Measurements from ENCODE around the gene C14orf119. TPM values are rescaled to one million over a fixed set of nuclear protein-coding genes. Genes with fewer than 3 reads are reported as not detected.
"Not testable (repeated sequence)": the region's sequence is repeated elsewhere in the genome, so short reads cannot be mapped to it uniquely, and the experiment has no call there.

C14orf119 gene
- total RNA-seq, 2 experiments from 2014 or later = 51.6 to 56.5 TPM

GRCh38 chr14:23099212-23099861, 4.0 kb downstream of the C14orf119 start:
- POLR2A ChIA-PET = no interaction called here
- CTCF ChIA-PET = interaction anchor here (0.7 to 1.2 kb wide), 2 partner anchors 13 to 280 kb away, joined by 3 to 7 read pairs; no protein-coding TSS in a partner anchor

- CTCF ChIA-PET = interaction anchor here (1.0 to 2.4 kb wide), 4 partner anchors 19 to 43 kb away, joined by 3 to 8 read pairs (median 4); no protein-coding TSS in a partner anchor
- POLR2A ChIA-PET = no interaction called here
These were observed 6.1 kb downstream of the C14orf119 start for GRCh38 chr14:23101213-23101970.

DNA sequence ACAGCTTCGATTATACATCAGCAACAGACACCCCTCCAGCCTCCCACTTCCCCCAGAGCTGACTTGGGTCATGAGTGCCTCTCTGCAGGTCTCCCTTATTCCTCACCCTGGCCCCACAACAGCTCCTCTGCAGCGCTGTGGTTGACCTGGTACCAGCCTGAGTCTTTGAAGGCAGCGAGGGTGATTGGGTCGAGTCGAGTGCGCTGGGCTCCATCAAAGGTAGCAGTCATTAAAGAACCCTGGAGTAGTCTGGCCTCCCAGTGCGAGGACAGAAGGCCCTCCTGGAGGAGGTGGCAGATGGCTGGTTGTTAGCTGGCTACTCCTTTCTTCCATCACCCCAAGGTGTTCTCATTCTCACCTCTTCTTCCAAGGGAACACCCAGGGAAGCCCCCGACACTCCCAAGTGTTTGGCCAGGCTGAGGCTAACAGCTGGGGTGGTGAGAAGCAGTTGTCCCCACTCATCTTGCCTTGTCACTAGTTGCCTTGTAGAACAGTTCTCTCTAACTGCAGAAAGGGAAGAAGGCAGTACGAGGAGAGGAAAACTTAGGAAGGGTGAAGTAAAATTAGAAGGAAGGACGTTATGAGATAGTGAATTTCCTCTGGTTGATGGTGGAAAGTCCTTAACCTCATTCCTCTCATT, 6.8 kb downstream of the C14orf119 start:
- CTCF ChIA-PET = interaction anchor here (1.0 to 2.4 kb wide), 3 partner anchors 18 to 34 kb away, joined by 3 to 8 read pairs (median 6); no protein-coding TSS in a partner anchor
- POLR2A ChIA-PET = no interaction called here

DNA sequence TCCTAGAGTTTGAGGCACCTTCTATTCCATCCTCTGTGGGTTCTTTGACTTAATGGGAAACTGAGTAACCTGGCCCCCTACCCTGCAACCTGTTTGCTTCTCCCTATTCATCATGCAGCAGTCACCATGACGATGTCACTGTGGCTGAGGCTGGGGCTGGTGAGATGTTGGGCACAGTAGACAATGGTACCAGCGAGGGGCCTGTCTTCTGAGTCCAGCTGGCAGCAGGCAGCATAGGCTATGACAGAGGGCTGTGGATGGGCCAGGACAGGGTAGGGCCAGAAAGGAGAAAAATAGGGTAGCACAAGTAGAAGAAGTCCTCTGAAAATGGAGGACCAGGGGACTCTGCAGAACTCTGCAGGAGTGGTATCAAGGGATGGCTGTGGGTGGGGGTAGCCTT, 7.5 kb downstream of the C14orf119 start:
- POLR2A ChIA-PET = no interaction called here
- CTCF ChIA-PET = no interaction called here

DNA sequence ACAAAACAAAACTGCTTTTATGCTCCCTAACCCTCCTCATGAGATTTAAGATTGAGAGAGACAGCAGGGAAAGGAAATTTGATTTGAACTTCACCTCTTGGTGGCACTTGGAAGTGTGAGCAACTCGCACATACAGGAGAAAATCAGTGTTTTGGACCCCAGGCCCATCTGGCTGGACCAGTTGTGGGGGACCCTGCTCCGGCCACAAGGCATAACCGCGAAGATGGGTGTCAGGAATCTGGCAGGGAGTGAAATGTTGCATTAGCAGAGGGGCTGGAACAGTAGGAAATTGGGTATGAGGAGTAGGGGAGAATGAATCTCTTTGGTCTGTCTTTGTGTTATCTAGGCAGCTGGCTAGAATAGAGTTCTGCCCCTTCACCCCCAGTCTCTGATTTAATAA, 8.3 kb downstream of the C14orf119 start:
- POLR2A ChIA-PET = no interaction called here

DNA sequence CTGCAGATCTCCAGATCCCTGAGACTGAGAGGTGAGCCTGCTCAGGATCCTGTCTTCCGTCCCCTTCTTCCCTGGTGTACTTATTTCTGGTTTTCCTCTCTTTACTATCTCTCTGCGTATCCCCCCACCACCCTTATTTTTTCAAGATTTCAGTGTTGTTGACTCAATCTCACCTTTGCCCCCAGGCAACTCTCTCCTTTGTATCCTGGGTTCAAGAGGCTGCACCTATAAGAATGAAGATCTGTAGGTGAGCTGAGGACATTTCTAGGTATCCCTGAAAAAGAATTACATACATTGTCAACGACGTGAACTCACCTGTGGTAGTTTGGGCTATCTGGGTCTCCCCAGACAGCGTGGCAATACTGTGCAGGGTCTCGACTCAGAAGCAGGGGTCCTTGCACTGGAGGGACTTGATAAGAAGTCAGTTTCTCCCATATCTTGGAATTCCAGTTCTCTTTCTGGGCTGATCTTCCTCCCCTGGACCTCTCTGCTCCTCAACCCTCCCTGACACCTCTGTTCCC, 8.8 kb downstream of the C14orf119 start:
- ChIA-PET CTCF (interaction anchor here (0.8 kb wide), 1 partner anchor 17 kb away, joined by 3 read pairs; no protein-coding TSS in a partner anchor), POLR2A (no interaction called here)

More for the DNA sequence above, 8.3 kb downstream of the C14orf119 start:
- CTCF ChIA-PET = no interaction called here

GRCh38 chr14:23104591-23105347, 9.5 kb downstream of the C14orf119 start, which contains the start of gene CIROP:
CIROP (minus strand) TSS chr14:23104989; CDS start chr14:23104920, 69 bp downstream.
- ChIA-PET CTCF (interaction anchor here (0.8 kb wide), 1 partner anchor 16 kb away, joined by 3 read pairs; no protein-coding TSS in a partner anchor), POLR2A (no interaction called here)

- ChIA-PET POLR2A (no interaction called here), CTCF (interaction anchor here (1.7 kb wide), 1 partner anchor 15 kb away, joined by 6 read pairs; no protein-coding TSS in a partner anchor)
These were observed 10.1 kb downstream of the C14orf119 start for GRCh38 chr14:23105348-23105824.

GRCh38 chr14:23106747-23107045, 11.4 kb downstream of the C14orf119 start:
- ChIA-PET CTCF (interaction anchor here (1.7 kb wide), 1 partner anchor 14 kb away, joined by 6 read pairs; no protein-coding TSS in a partner anchor), POLR2A (no interaction called here)

DNA sequence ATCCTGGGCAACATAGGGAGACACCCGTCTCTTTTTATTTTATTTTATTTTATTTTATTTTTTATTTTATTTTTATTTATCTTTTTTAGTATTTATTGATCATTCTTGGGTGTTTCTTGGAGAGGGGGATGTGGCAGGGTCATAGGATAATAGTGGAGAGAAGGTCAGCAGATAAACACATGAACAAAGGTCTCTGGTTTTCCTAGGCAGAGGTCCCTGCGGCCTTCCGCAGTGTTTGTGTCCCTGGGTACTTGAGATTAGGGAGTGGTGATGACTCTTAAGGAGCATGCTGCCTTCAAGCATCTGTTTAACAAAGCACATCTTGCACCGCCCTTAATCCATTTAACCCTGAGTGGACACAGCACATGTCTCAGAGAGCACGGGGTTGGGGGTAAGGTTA, 12.3 kb downstream of the C14orf119 start:
- CTCF ChIA-PET = interaction anchor here (2.8 kb wide), 1 partner anchor 39 kb away, joined by 14 read pairs; no protein-coding TSS in a partner anchor
- POLR2A ChIA-PET = not testable (repeated sequence)

- CTCF ChIA-PET = interaction anchor here (2.8 to 3.3 kb wide), 2 partner anchors 30 to 39 kb away, joined by 14 read pairs; no protein-coding TSS in a partner anchor
- POLR2A ChIA-PET = not testable (repeated sequence)
These were observed 12.9 kb downstream of the C14orf119 start for GRCh38 chr14:23108169-23108568.

- POLR2A ChIA-PET = no interaction called here
- CTCF ChIA-PET = interaction anchor here (1.8 to 3.3 kb wide), 4 partner anchors 11 to 52 kb away, joined by 3 to 14 read pairs (median 10); no protein-coding TSS in a partner anchor
These were observed 14.5 kb downstream of the C14orf119 start for GRCh38 chr14:23109769-23110168.

- ChIA-PET CTCF (interaction anchor here (2.2 to 3.3 kb wide), 4 partner anchors 10 to 42 kb away, joined by 5 to 14 read pairs (median 10); no protein-coding TSS in a partner anchor), POLR2A (no interaction called here)
These were observed 15.5 kb downstream of the C14orf119 start for GRCh38 chr14:23110579-23111365.

GRCh38 chr14:23112359-23113178, 17.3 kb downstream of the C14orf119 start:
- ChIA-PET CTCF (interaction anchor here (0.7 to 2.2 kb wide), 6 partner anchors 8 to 214 kb away, joined by 3 to 7 read pairs (median 4); no protein-coding TSS in a partner anchor), POLR2A (no interaction called here)

DNA sequence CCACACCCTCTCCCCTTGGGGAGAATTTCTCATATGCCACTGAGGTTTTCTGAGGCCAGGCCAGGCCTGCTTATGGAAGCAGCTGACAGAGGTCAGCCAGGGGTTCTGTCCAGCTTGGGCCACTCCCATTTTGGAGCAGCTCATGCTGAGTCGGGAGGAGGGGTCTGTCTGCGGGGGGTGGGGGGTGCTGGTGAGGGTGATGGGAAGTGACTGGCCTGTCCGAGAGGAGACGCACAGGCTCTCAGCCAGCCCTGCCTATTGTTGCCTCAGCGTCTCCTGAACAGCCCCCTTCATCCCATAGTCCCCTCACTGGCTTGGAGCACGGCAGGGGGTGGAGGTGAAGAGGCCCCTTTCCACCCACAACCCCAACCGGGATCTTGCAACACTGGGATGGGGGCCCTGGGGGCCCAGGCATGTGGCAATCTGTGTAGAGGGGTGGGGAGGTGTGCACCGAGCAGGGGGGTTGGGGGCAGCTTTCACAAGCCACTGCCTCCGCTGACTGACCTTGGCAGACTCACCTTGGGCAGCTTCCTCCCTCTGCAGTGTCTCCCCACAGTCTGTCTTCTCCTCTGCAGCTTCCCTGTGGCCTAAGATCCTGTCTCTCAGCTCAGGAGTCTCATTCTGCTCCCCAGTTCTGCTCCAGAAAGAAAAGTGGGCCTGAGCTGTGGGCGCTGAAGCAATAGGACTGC, 18.3 kb downstream of the C14orf119 start:
- ChIA-PET CTCF (no interaction called here), POLR2A (interaction anchor here (0.5 kb wide), 1 partner anchor 22 kb away, joined by 3 read pairs; no protein-coding TSS in a partner anchor)

GRCh38 chr14:23114120-23114458, 18.8 kb downstream of the C14orf119 start:
- ChIA-PET CTCF (no interaction called here), POLR2A (no interaction called here)

GRCh38 chr14:23114669-23115038, 19.3 kb downstream of the C14orf119 start:
- CTCF ChIA-PET = no interaction called here
- POLR2A ChIA-PET = no interaction called here
